HG02642 (cell line): ENCODE results near the gene KCNJ6.
"Not testable (repeated sequence)": the region's sequence is repeated elsewhere in the genome, so short reads cannot be mapped to it uniquely, and the experiment has no call there.

Experiments used
- ATAC-seq: cut with Tn5 transposase; IDR thresholded peaks from one replicate; pipeline ENCODE4 v1.9.1; 2021; ENCODE audit warnings: mild to moderate bottlenecking; ENCODE audit not compliant: unreplicated experiment, poor library complexity

KCNJ6 gene

GRCh38 chr21:37749132-37749531 is 167.1 kb downstream of the KCNJ6 start:
- ATAC-seq: no peak

GRCh38 chr21:37748351-37748750 is 167.9 kb downstream of the KCNJ6 start:
- no peak for ATAC-seq

GRCh38 chr21:37746849-37747248 is 169.4 kb downstream of the KCNJ6 start:
- no peak for ATAC-seq

GRCh38 chr21:37744551-37744950 is 171.7 kb downstream of the KCNJ6 start:
- no peak for ATAC-seq

- no peak for ATAC-seq
These were observed 173.7 kb downstream of the KCNJ6 start for GRCh38 chr21:37742532-37742931.

- ATAC-seq: no peak
These were observed 174.1 kb downstream of the KCNJ6 start for GRCh38 chr21:37742115-37742514.

- no peak for ATAC-seq
These were observed 178.3 kb downstream of the KCNJ6 start for GRCh38 chr21:37737996-37738395.

- no peak for ATAC-seq
These were observed 178.8 kb downstream of the KCNJ6 start for GRCh38 chr21:37737507-37737906.

- ATAC-seq: no peak
These were observed 181.4 kb downstream of the KCNJ6 start for GRCh38 chr21:37734846-37735245.

- ATAC-seq: no peak
These were observed 183.3 kb downstream of the KCNJ6 start for GRCh38 chr21:37732927-37733326.

GRCh38 chr21:37724201-37724600 is 192.1 kb downstream of the KCNJ6 start:
- no peak for ATAC-seq

GRCh38 chr21:37717534-37717933 is 198.7 kb downstream of the KCNJ6 start:
- ATAC-seq: no peak

- not testable (repeated sequence) for ATAC-seq
These were observed 203.7 kb downstream of the KCNJ6 start for GRCh38 chr21:37712569-37712934.

GRCh38 chr21:37711836-37712568 is 204.3 kb downstream of the KCNJ6 start:
- peak; percentile 71 for ATAC-seq

GRCh38 chr21:37711286-37711829 is 204.9 kb downstream of the KCNJ6 start:
- no peak for ATAC-seq

- ATAC-seq: no peak
These were observed 205.5 kb downstream of the KCNJ6 start for GRCh38 chr21:37710546-37711285.

- ATAC-seq: no peak
These were observed 211.5 kb downstream of the KCNJ6 start for GRCh38 chr21:37704751-37705150.

GRCh38 chr21:37702241-37702640 is 214.0 kb downstream of the KCNJ6 start:
- ATAC-seq: no peak

- ATAC-seq: peak; percentile 92
These were observed 215.5 kb downstream of the KCNJ6 start for GRCh38 chr21:37700641-37701202.

GRCh38 chr21:37699024-37699775 is 217.1 kb downstream of the KCNJ6 start:
- no peak for ATAC-seq

GRCh38 chr21:37696936-37697335 is 219.3 kb downstream of the KCNJ6 start:
- ATAC-seq: no peak
